HEK293T (cell line): ENCODE data around the gene GLYATL1B.

Source experiments
- ARNT ChIP-seq: fragments of 450-650 bp; IDR thresholded peaks from 2 replicates; pipeline ENCODE4 v1.6.1; 2017; ENCODE audit warnings: mild to moderate bottlenecking
- BHLHE40 ChIP-seq: fragments of 450-650 bp; IDR thresholded peaks from 2 replicates; pipeline ENCODE4 v1.6.1; 2016; ENCODE audit warnings: mild to moderate bottlenecking, moderate library complexity, borderline replicate concordance
- CTBP1 ChIP-seq: fragments of 450-650 bp; IDR thresholded peaks from 2 replicates; pipeline ENCODE4 v1.6.1; 2016; ENCODE audit warnings: borderline replicate concordance
- FOXK2 ChIP-seq: fragments of 450-650 bp; IDR thresholded peaks from 2 replicates; pipeline ENCODE4 v1.6.1; 2016; ENCODE audit warnings: mild to moderate bottlenecking
- FOXM1 ChIP-seq: fragments of 450-650 bp; IDR thresholded peaks from 2 replicates; pipeline ENCODE4 v1.6.1; 2017; ENCODE audit warnings: mild to moderate bottlenecking, borderline replicate concordance
- LEF1 ChIP-seq: fragments of 450-650 bp; IDR thresholded peaks from 2 replicates; pipeline ENCODE4 v1.6.1; 2017; ENCODE audit warnings: mild to moderate bottlenecking, borderline replicate concordance
- NFRKB ChIP-seq: fragments of 450-650 bp; IDR thresholded peaks from 2 replicates; pipeline ENCODE4 v1.6.1; 2016; ENCODE audit warnings: mild to moderate bottlenecking, moderate library complexity
- SP1 ChIP-seq: fragments of 450-650 bp; IDR thresholded peaks from 2 replicates; pipeline ENCODE4 v1.6.1; 2017
- TARDBP ChIP-seq: fragments of 450-650 bp; IDR thresholded peaks from 2 replicates; pipeline ENCODE4 v1.6.1; 2016
- ZNF384 ChIP-seq: fragments of 450-650 bp; IDR thresholded peaks from 2 replicates; pipeline ENCODE4 v1.6.1; 2016

DNA sequence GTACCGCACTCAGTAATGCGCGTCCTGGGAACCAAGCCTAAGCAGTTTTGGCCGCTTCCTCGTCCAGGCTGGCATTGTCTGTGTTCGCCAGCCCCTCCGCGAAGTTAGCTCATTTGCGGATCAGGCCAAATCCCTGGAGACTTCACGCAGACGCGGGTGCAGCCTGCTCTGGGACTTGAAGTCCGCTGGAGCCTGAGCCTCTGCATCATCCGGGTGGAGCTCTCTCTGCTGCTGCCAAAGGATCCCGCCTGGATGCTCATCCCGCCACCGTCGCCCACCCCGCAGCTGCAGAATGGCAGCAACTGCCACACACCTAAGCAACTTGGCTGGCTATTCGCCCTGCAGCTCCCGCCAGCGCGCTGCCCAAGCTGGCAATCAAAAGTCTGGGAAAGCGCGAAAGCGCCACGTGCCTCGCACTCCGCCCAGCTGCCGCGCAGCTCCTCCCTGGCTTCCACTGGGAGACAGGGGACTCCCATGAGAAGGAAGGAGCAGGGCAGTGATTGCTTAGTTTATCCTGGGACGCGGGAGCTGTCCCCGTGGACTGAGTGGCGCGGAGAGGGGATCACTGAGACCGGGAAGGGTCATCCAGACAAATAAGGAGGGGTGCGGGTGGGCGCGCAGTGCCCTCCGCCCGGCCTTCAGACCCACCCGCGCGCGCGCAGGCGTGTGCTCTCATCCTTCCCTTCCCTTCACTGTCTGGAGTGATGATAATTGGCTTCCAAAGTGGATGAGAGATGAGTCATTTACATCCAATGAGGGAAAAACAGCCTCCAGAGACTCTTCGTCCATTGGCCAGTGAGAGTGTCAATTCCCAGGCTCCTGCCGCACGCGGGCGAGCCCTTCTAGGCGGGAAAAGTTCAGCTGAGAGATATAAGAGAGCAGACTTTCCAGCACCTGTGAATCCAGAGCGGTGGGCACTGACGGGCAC, 23.2 kb upstream of the GLYATL1B start:
- no peak for TF ChIP-seq FOXM1
- no peak for TF ChIP-seq FOXK2
- TF ChIP-seq SP1: no peak
- no peak for TF ChIP-seq ARNT
- no peak for TF ChIP-seq TARDBP
- no peak for TF ChIP-seq ZNF384
- no peak for TF ChIP-seq LEF1
- TF ChIP-seq BHLHE40: no peak
- no peak for TF ChIP-seq NFRKB
- no peak for TF ChIP-seq CTBP1
